Measurements from ENCODE around the gene NEGR1.

The NEGR1 gene

DNA sequence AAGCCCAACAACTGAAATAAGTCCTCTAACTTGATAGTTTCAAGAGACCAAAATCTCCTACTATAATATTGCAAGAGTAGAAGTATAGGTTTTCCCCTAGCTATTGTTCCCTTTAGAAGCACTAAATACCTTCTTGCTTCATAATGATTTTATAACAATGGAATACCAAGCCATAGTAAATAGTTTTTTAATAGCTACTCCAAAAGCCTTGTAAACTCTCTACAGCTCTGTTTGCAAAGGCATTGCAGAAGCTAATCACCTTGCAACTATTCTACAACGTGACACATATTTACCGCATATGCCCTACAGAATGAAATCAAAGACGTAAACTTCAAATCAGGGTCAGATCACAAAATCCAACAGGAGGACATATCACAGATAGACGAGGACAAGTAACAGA lies 750.0 kb downstream of the NEGR1 start:
- FAIRE-seq, result no peak

GRCh38 chr1:71526824-71527223 lies 755.5 kb downstream of the NEGR1 start:
- FAIRE-seq, result no peak

DNA sequence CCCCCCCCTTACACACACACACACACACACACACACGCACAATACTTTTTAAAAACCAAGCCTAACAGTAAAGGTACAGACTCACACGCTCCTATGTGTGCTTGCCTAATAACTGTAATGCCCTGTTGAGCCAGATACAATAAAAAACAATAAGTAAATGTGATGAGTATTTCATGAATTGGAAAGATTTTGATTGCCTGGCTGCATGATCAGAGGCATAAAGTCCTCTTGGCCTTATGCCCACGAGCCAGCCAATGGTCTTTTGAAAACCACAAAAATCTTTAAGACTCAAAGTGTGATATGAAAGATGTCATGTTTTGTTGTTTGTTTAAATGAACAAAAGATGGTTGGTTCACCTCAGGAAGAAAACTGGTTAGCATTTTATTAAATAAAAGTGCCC lies 759.6 kb downstream of the NEGR1 start:
- FAIRE-seq, result no peak

GRCh38 chr1:71521655-71522264 lies 760.6 kb downstream of the NEGR1 start:
- no peak for FAIRE-seq

- FAIRE-seq, result no peak
Measured at GRCh38 chr1:71511505-71511904, 770.8 kb downstream of the NEGR1 start.

DNA sequence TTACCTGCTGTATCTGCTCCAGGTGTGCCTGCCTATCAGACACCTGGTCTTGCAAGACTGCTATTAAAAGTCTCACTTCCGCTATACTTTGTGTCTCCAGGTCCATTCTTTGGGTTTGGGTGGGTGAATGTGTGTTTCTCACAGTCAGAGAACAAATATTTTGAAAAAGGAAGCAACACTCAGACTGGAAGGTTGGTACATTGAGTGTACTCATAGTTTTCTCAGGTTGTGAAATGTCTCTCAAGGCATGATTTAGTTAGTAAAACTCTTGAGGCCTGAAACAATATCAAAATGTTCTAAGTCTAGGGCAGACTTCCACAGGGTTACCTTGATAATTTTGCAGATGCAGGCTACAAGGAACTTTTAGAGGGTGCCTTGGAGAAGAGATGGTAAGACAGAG lies 771.6 kb downstream of the NEGR1 start:
- no peak for FAIRE-seq

- no peak for FAIRE-seq
Measured at GRCh38 chr1:71509051-71509595, 773.2 kb downstream of the NEGR1 start.

DNA sequence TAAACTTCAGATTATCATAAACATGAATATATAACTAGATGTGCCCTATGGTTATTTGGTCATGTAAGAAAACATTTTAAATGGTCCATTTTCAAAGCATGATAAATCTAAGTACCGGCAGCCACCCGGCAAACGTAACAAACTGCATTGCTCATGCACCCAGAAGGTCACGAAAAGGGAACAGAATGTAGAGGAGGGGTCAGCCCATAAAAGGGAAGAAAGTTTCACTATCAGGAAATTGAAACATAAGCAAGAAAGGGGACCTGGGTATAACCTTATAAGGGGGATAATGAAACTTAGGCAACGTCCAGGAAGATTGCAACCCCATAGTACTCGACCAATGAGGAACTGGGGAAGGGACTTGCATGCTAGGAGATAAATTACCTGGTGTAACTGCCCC lies 780.3 kb downstream of the NEGR1 start:
- FAIRE-seq, result no peak

DNA sequence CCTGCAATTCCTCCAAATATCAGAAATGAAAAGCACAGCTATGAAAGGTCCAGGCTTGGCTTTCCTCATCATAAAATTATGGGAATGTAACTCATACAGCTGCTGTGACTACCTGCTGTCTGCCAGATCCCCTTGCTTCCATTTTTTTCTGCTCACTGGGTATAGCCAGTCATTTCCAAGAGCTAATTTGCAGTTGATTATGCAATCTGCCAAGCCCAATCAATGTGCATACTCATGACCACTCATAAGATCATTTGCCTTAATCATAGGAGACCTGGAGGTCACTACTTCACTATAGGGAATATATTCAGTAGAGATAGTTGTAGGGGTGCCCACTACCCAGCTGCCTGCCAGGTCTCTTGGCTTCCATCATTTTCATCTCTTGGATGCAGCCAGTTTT lies 783.8 kb downstream of the NEGR1 start:
- no peak for FAIRE-seq

DNA sequence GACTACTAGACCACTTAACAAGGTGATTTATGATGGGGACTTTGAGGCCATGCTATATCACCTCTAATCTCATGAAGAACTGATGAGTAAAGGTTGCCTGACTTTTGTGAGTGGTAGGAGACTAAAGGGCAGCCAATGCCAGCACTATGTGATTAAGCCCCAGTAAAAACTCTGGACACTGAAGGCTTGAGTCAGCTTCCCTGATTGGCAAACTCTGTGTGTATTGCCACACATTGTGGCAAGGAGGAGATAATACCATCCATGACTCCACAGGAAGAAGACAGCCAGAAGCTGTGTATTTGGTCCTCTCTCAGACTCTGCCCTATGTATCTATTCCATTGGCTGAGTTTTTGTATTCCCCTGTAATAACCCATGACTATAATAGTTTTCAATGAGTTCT lies 788.2 kb downstream of the NEGR1 start:
- FAIRE-seq, result no peak

- FAIRE-seq, result no peak
Measured at GRCh38 chr1:71492298-71493041, 789.9 kb downstream of the NEGR1 start.

GRCh38 chr1:71490432-71490831 lies 791.9 kb downstream of the NEGR1 start:
- FAIRE-seq, result no peak

DNA sequence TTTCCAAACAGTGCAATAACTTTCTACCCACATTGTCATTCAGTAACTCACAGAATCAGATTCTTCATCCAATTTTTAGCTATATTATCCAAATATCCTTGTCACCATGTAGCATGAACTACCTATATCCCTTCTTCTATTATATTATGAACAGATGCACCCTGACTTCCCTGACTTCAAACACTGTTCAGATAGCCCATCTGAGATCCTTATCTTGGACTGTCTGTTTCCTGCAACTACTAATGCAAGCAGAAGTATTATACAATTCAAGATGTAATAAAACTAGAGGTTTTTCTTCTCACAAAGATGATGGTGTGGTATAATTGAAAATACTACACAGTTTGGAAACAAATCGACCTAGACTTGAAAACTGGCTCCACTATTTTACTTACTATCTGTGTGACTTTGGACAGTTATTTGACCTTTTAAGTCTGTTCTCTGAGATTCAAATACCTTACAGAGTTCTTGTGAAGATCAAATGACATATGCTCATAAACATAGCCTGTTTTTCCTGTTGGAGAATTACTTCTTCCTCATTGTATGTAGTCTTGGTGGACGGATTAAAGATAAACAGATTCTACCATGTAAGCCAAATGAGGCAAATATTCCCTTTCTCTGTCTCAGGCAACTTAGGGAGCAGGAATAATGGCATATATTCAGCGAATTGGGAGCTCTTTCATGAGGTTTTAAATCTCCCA lies 793.6 kb downstream of the NEGR1 start:
- FAIRE-seq, result no peak

- FAIRE-seq, result no peak
Measured at GRCh38 chr1:71473331-71473730, 809.0 kb downstream of the NEGR1 start.

DNA sequence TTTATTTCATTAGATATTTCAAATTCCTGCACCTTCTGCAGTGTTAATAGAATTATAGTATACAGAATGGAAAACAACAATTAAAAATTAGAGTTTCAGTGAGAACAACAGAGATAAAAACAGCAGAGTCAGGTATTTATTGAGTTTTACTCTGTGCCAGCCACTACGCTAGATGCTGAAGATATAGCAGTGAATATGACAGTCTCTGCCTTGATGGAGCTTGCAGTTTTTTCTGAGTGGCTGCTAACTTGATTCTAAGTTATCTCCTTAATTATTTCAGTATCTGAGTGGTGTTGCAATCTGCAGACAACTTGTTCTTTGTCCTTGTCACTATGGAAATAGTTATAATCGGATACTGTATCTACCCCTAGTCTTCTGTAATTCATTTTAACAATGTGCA lies 817.2 kb downstream of the NEGR1 start:
- no peak for FAIRE-seq

DNA sequence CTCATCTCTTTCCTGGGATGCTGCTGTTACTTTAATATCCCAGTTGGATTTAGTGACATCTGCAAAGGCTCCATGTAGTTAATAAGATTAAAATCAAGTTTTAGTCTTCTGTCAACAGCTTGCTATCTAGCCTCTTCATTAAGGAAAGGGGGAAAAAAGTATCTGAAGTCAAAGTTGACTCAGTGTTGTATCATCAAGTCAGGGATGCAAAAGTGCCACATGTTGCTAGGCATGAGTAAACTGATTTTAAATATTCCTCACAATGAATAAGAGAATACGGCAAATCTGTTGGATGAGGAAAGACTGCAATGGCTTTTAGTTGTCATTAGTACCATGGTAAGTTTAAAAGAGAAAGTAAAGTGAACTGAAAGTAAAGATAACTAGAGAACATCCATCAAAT lies 818.3 kb downstream of the NEGR1 start:
- no peak for FAIRE-seq

DNA sequence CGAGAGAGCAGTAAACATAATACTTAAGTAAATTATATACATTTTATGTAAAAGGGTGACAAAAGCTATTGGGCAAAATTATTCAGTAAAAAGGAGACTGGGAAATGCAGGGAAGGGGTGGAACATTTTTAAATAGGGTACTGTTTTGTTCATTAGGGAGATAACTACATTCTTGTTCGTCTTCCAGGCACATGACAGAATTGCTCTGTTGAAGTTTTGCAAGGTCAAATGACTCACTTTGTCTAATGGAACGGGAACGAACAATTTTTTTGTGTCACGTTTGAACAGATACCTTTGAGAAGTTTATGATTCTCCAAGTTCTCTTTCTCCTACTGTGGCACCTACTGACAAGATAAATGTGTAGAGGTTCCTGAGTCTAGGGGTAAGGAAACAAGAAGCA lies 819.2 kb downstream of the NEGR1 start:
- FAIRE-seq, result no peak

GRCh38 chr1:71462247-71462646 lies 820.1 kb downstream of the NEGR1 start:
- no peak for FAIRE-seq

- FAIRE-seq, result no peak
Measured at GRCh38 chr1:71461416-71461815, 820.9 kb downstream of the NEGR1 start.

GRCh38 chr1:71448444-71448843 lies 833.9 kb downstream of the NEGR1 start:
- no peak for FAIRE-seq

DNA sequence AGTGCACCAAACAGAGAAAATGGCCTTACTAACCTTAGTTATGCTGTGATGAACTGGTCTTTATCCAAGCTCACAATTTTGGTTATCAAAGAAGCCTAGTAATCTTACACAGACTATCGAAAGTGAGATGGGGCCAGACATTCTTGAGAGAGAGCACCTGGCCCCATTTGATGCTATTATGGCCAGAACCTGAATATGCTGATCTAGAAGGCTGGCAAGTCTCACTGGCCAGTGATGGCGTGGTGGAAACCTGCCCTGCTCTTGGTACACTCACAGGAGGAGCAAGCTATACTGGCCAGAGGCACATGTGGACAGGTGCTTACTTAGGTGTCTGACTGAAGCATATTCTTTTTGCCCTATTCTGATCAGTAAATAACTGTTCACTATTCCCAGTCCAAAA lies 843.7 kb downstream of the NEGR1 start:
- FAIRE-seq, result no peak

DNA sequence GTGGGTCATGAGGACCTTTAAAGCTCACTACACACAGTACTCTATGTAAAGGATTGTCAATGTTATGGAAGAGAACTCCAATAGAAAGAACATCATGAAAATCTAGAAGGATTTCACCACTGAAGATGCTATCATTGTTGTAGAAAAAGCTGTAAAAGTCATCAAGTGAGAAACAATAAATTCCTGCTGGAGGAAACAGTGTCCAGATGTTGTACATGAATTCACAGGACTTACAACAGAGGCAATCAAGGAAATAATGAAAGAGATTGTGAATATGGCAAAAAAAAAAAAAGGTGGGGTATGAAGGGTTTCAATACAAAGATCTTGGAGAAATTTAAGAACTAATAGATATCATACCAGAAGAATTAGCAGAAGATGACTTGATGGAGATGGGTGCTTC lies 846.4 kb downstream of the NEGR1 start:
- no peak for FAIRE-seq

DNA sequence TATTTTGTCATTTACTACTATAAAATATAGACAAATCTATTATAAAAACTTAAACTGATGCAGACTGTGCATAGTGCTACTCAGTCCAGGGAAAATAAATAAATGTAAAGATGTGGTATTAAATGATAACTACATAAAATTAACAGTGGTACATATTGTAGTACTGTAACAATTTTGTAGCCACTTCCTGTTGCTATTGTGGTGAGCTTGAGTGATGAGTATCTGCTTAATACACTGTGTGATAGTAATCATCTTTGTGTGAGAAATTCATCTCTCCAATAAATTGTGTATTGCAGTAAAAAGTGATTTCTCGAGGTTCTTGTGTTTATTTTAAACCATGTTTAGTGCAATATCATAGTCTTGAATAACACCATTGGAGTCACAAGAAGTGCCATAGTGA lies 848.1 kb downstream of the NEGR1 start:
- FAIRE-seq, result no peak

GRCh38 chr1:71428029-71428428 lies 854.3 kb downstream of the NEGR1 start:
- FAIRE-seq, result no peak
